Activated CD8-positive, alpha-beta T cell treated with anti-CD3 and anti-CD28 coated beads for 36 hours (primary cell): ENCODE measurements around the gene HAUS8. TPM values are rescaled to one million over a fixed set of nuclear protein-coding genes. Genes with fewer than 3 reads are reported as not detected.

Source experiments
- ATAC-seq: fragments of 200-7000 bp; cut with Tn5 transposase; one replicate; pipeline ENCODE4 v1.10.0; 2021; ENCODE audit warnings: mild to moderate bottlenecking, moderate library complexity
- CTCF ChIA-PET: fragments of 350-600 bp; sonication (Branson Sonifier 250); formaldehyde crosslinking; loops from one replicate; lab custom pipeline; 2021; ENCODE audit warnings: antibody characterized with exemption; lab: Charles Lee
- POLR2A ChIA-PET: fragments of 350-600 bp; sonication (Branson Sonifier 250); formaldehyde crosslinking; loops from one replicate; lab custom pipeline; 2021; ENCODE audit warnings: antibody characterized with exemption; lab: Charles Lee
- DNase-seq: peaks from one replicate; pipeline ENCODE4 v3.0.0-alpha.2; 2020
- H3K27ac Mint-ChIP-seq: one replicate; pipeline ENCODE4 v1.8.0; 2021; ENCODE audit warnings: mild to moderate bottlenecking, mixed read lengths
- H3K27me3 Mint-ChIP-seq: one replicate; pipeline ENCODE4 v1.8.0; 2021; ENCODE audit warnings: mixed read lengths
- H3K36me3 Mint-ChIP-seq: one replicate; pipeline ENCODE4 v1.8.0; 2021; ENCODE audit warnings: low read depth, mixed read lengths
- H3K4me1 Mint-ChIP-seq: one replicate; pipeline ENCODE4 v1.8.0; 2021; ENCODE audit warnings: low read depth, mixed read lengths
- H3K4me3 Mint-ChIP-seq: one replicate; pipeline ENCODE4 v1.8.0; 2021; ENCODE audit warnings: mild to moderate bottlenecking, moderate library complexity, mixed read lengths
- H3K9me3 Mint-ChIP-seq: one replicate; pipeline ENCODE4 v1.8.0; 2021; ENCODE audit warnings: mixed read lengths
- CTCF ChIP-seq: fragments of 200-600 bp; IDR thresholded peaks from one replicate; pipeline ENCODE4 v1.8.0; 2022; ENCODE audit warnings: antibody characterized with exemption, mild to moderate bottlenecking
- intact Hi-C: fragments of 100-400 bp; cut with micrococcal nuclease; formaldehyde crosslinking; loops from one replicate; pipeline ENCODE4 v1.10.0; 2022
- total RNA-seq, 2 experiments: library from RNA; stranded (reverse); gene quantifications; one replicate each; pipeline ENCODE4 v1.2.3, GENCODE V29; 2021

HAUS8 gene
- total RNA-seq, 2 experiments from 2014 or later: 40.7 to 41.9 TPM

GRCh38 chr19:17041976-17042375 is 33.3 kb downstream of the HAUS8 start:
- Mint-ChIP-seq H3K36me3 (no peaks in the 10 kb centered on the region), H3K4me1 (no peaks in the 10 kb centered on the region), H3K27ac (no peak overlapping the region), H3K9me3 (no peaks in the 10 kb centered on the region), H3K4me3 (no peak overlapping the region), H3K27me3 (no peaks in the 10 kb centered on the region)
- DNase-seq: no peak
- no peak for TF ChIP-seq CTCF
- CTCF ChIA-PET: interaction anchor here (1.6 kb wide), 1 partner anchor 11 kb away, joined by 4 read pairs; no protein-coding TSS in a partner anchor
- ATAC-seq: no peak
- POLR2A ChIA-PET: no interaction called here
- intact Hi-C loops: no loop called here

DNA sequence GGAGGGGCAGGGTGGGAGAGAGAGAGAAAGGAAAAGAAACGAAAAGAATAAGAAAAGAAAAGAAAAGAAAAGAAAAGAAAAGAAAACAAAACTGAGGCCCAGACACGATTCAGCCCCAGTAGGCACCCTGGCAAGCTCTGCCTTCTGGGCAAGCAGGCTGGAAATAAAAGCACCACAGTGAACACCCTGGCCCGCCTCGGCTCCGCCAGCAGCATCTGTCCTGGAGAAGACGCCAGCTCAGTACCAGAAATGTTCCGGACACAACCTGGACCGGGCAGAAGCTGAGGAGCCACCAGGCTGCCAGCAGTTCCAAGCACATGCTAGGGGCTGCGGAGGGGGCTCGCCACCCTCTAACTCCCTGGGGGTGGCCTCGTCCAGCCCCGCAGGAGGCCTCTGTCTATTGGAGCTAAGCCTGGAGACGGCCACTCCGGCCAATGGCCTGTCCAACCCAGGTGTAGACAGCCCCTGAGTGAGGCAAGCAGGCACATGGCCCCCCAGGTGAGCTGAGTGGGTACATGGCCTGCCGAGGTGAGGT is 37.2 kb downstream of the HAUS8 start:
- Mint-ChIP-seq H3K4me1 (no peaks in the 10 kb centered on the region), H3K9me3 (no peaks in the 10 kb centered on the region), H3K27me3 (peaks cover 5% of the 10 kb centered on the region), H3K36me3 (no peaks in the 10 kb centered on the region), H3K27ac (no peak overlapping the region), H3K4me3 (no peak overlapping the region)
- ChIA-PET POLR2A (no interaction called here), CTCF (interaction anchor here (1.0 kb wide), 1 partner anchor 14 kb away, joined by 3 read pairs; no protein-coding TSS in a partner anchor)
- DNase-seq (no peak), ATAC-seq (no peak)
- TF ChIP-seq CTCF: no peak
- intact Hi-C loops: no loop called here

GRCh38 chr19:17037184-17037583 is 38.1 kb downstream of the HAUS8 start:
- DNase-seq: no peak
- H3K4me1 Mint-ChIP-seq: no peaks in the 10 kb centered on the region
- H3K9me3 Mint-ChIP-seq: no peaks in the 10 kb centered on the region
- intact Hi-C loops: no loop called here
- H3K27ac Mint-ChIP-seq: no peak overlapping the region
- no peak for ATAC-seq
- ChIA-PET CTCF (no interaction called here), POLR2A (no interaction called here)
- H3K36me3 Mint-ChIP-seq: no peaks in the 10 kb centered on the region
- no peak for TF ChIP-seq CTCF
- H3K4me3 Mint-ChIP-seq: no peak overlapping the region
- peaks cover 9% of the 10 kb centered on the region for H3K27me3 Mint-ChIP-seq

DNA sequence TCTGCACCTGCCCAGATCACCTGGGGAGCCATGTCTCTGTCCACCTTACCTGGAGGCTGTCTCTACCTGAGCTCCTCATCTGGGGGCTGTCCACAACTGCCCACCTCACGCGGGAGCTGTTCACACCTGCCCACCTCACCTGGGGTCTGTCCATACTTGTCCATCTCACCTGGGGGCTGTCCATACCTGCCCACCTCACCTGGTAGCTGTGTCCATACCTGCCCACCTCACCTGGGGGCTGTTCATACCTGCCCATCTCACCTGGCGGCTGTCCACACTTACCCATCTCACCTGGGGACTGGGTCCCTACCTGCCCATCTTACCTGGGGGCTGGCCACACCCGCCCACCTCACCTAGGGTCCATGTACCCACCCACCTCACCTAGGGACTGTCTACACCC is 38.6 kb downstream of the HAUS8 start:
- H3K36me3 Mint-ChIP-seq: no peaks in the 10 kb centered on the region
- H3K27me3 Mint-ChIP-seq: peaks cover 9% of the 10 kb centered on the region
- no peak for ATAC-seq
- CTCF ChIA-PET: interaction anchor here (0.9 kb wide), 1 partner anchor 16 kb away, joined by 3 read pairs; no protein-coding TSS in a partner anchor
- no peaks in the 10 kb centered on the region for H3K9me3 Mint-ChIP-seq
- no peak overlapping the region for H3K27ac Mint-ChIP-seq
- intact Hi-C loops: no loop called here
- H3K4me3 Mint-ChIP-seq: no peak overlapping the region
- H3K4me1 Mint-ChIP-seq: no peaks in the 10 kb centered on the region
- TF ChIP-seq CTCF: no peak
- DNase-seq: no peak
- POLR2A ChIA-PET: no interaction called here

DNA sequence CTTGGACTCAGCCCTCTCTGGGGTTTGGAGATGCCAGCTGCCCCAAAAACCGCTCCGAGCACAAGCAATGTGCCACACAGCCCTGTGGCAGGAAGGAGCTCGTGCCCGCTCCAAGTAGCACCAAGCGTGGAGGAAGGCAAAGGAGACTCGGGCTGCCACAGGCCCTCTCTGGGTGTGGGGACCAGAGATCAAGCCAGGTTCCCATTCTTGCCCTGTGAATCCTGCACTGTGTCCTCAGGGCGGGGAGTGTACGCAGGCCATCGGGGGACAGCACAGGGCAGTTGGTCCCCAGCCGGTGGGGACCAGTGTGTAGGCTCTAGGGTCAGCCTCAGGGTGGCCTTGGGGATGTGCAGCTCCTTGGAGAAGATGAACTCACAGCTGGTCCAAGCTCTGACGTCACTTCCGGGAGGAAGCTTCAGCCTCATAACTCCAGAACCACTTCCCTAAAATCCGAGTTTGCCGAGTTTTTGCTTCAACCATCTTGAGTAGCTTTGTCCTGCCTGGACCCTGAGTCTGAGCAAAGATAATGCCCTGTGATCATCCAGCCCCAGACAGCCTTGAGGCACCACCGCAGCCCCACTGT is 39.3 kb downstream of the HAUS8 start:
- POLR2A ChIA-PET: no interaction called here
- no peaks in the 10 kb centered on the region for H3K9me3 Mint-ChIP-seq

More for the DNA sequence above, 39.3 kb downstream of the HAUS8 start:
- ATAC-seq (no peak), DNase-seq (no peak)
- intact Hi-C loops: no loop called here
- Mint-ChIP-seq H3K36me3 (no peaks in the 10 kb centered on the region), H3K27me3 (peaks cover 9% of the 10 kb centered on the region), H3K4me1 (no peaks in the 10 kb centered on the region), H3K4me3 (no peak overlapping the region), H3K27ac (no peak overlapping the region)
- CTCF ChIA-PET: interaction anchor here (0.9 kb wide), 1 partner anchor 17 kb away, joined by 3 read pairs; no protein-coding TSS in a partner anchor
- no peak for TF ChIP-seq CTCF
